NCI-H1694 treated with DMSO at 0.1 percent for 48 hours (cell line): ENCODE results near the gene PTPN3.
"Not testable (repeated sequence)": the region's sequence is repeated elsewhere in the genome, so short reads cannot be mapped to it uniquely, and the experiment has no call there.

ENCODE experiments used
- DNase-seq: peaks from one replicate; lab custom pipeline; 2025; lab: John Stamatoyannopoulos, UW

The PTPN3 gene, protein sequence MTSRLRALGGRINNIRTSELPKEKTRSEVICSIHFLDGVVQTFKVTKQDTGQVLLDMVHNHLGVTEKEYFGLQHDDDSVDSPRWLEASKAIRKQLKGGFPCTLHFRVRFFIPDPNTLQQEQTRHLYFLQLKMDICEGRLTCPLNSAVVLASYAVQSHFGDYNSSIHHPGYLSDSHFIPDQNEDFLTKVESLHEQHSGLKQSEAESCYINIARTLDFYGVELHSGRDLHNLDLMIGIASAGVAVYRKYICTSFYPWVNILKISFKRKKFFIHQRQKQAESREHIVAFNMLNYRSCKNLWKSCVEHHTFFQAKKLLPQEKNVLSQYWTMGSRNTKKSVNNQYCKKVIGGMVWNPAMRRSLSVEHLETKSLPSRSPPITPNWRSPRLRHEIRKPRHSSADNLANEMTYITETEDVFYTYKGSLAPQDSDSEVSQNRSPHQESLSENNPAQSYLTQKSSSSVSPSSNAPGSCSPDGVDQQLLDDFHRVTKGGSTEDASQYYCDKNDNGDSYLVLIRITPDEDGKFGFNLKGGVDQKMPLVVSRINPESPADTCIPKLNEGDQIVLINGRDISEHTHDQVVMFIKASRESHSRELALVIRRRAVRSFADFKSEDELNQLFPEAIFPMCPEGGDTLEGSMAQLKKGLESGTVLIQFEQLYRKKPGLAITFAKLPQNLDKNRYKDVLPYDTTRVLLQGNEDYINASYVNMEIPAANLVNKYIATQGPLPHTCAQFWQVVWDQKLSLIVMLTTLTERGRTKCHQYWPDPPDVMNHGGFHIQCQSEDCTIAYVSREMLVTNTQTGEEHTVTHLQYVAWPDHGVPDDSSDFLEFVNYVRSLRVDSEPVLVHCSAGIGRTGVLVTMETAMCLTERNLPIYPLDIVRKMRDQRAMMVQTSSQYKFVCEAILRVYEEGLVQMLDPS

DNA sequence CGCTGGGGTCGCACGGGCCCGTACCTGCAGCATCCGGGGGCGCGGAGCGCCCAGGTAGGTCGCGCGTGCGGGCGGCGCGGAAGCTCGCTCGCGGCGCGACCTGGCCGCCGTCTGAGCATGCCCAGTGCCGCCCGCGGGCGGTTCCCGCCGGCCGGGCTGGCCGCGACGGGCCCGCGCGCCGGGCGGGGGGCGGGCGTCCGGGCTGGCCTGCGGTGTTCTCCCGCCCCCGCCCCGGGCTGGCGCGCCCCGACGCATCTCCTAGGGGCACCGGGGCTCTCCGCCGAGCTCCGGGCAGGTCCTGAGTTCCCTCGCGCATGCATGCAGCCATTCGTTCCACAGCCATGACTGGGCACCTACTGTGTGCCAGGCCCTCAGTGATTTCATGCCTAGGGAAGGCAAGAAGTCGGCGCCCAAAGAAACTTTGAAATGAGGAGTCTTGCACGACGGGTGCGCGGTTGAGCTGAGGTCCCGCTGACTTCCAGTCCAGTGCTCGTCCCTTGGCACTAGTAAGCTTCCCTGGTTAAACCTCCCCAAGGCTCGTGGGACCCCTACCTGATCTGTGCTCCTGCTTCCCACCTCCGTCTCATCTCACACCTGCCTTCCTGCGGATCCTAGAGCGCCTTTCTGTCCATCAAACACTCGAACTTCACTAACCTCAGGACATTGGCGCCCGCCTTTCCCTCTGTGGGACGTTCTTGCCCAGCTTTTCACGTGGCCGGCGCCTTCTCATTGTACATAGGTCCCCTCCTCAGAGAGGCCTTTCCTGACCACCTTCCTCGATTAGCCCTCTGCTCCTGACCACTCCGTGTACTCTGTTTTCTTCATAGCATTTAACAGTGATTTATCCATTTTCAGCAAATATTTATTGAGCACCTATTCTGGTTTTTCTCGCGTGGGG lies at the start of gene PTPN3:
TSS of gene PTPN3 (minus strand) at position 113 of the 898 bp plus-strand sequence. CDS start 34,873 bp downstream, outside the sequence.
- DNase-seq, result no peak

DNA sequence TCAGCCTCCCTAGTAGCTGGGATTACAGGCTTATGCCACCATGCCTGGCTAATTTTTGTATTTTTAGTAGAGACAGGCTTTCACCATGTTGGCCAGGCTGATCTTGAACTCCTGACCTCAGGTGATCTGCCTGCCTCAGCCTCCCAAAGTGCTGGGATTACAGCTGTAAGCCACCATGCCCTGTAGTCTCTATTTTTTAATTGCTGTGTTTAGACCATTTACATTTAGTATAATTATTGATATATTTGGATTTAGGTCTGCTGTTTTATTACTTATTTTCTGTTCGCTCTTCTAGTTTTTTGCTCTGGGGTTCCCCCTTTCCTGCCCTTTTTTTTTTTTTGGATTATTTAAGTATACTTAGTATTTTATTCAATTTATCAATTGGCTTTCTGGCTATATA lies 46.8 kb upstream of the PTPN3 start:
- DNase-seq, result not testable (repeated sequence)

DNA sequence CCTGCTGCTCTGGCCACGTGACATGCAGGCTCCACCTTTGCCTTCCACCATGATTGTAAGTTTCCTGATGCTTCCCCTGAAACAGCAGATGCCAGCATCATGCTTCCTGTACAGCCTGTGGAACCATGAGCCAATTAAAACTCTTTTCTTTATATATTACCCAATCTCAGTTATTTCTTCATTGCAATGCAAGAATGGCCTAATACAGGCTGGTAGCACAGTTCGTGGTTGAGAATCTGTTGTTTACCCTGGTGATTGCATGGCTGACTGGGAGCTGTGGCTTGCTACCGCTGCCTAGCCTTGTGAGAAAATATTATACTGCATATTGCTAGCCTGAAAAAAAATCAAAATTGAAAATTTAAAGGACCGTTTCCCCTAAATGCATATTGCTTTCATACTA lies 44.8 kb upstream of the PTPN3 start:
- no peak for DNase-seq

DNA sequence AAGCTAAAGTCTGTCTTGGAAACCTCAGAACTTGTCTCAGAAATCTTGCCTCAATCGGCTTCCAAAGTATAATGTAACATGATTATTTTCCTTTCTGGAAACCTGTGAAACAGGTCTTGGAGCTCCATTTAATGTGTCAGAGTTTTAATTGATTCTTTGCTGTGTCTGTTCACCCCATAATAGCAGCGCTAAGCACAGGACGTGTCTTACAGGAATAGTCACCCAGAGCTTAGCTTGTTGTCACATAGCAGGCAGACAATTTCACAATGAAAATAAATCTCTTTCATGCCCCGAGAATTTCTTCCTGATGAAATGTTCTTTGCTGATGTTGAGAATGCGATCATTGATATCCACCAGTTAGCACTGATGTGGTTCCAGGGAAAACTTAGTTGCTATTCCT lies 40.2 kb upstream of the PTPN3 start:
- DNase-seq, result no peak

DNA sequence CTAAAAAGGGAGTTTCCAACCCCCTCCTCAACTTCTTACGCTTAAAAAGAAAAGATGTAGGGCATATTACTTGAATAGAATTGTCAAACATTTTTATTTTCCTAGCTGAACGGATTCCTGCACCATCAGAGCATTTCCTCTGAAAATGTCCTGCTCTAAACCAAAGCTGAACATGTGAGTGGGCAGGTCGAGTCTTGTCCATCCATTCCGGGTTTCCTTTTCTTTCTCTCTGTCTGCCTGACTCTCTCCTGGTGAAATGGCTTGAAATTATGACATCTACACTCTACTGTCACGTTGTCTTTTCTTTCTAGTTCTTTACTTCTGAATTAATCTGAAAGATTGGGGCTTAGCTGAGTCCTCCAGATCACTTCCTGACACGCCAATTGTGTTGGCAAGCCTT lies 39.2 kb upstream of the PTPN3 start:
- DNase-seq, result no peak

DNA sequence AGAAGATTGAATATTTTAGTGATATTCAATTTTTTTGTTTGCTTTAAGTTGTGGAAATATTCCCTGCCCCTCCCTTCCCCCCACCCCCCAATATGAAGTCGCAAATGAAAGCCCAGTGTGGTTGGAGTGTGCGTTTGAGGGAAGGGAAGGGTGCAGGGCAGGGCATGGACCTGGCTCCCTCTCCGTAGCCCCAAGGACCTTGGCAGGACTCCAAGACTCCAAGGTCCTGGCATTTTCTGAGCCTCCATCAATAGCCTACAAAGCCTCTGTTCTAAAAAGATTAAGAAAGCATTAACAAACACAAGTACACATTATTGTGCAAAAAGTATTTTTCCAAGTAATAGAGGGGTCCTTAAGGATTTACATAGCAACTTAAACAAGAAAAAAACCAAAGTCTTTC lies 38.8 kb upstream of the PTPN3 start:
- no peak for DNase-seq

DNA sequence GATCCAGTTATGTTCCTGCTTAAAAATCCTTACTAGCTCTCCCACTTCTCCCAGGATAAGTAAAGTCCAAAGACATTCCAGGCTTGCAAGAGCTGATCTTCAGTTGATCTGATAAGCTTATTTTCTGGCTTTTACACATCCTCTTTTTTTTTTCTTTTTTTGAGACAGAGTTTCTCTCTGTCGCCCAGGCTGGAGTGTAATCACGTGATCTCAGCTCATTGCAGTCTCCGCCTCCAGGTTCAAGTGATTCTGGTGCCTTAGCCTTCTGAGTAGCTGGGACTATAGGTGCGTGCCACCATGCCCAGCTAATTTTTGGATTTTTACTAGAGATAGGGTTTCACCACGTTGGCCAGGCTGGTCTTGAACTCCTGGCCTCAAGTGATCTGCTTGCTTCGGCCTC lies 37.3 kb upstream of the PTPN3 start:
- DNase-seq, result no peak

DNA sequence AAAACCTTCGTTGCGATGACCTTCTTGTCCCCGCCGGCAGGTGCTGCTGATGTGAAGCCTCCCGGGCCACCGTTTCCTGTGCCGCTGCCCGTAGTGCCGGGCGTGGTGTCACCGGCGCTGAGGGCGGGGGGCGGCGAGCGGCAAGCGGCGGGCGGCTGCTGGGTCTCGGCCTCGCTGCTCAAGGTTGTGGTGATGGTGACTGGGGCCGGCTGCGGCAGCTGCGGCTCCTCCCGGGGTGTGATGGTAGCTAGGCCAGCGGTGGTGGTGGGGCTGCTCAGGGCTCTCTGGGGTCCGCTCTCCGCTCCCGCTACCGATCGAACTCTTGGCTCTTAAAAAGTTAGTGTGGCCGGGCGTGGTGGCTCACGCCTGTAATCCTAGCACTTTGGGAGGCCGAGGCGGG lies 36.0 kb upstream of the PTPN3 start:
- DNase-seq, result no peak

DNA sequence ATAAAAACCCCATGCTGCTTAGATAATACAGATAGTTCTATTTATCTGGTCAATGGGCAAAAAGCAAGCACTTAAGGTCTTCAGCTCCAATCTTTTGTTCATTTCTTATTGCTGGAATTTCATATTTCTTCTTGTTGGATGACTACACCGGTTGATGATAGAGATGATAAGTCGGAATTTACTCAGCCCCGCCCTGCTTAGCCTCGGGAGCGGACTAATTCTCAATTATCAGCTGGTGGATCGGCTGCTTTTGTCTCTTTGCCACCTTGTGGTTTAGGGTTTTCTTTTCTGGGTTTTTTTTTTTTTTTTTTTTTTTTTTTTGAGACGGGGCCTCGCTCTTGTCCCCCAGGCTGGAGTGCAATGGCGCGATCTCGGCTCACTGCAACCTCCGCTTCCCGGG lies 34.5 kb upstream of the PTPN3 start:
- not testable (repeated sequence) for DNase-seq

DNA sequence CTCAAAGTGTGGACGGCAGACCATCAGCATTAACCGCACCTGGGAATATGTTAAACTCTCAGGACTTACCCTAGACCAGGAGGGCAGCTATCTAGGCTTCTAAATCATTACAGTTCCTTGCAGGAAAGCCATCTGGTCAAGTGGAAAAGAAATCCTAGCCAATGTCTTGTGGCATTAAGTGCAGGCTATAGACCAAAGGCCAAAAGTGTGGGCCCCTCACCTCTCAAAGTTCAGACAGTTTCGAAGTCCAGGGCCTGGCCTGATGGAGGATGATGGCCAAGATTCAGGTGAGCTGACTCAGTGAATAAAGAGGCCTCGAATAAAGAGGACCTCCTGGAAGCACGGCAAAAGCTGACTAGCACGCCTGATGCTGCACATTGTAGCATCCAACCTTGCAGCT lies 24.0 kb upstream of the PTPN3 start:
- no peak for DNase-seq

DNA sequence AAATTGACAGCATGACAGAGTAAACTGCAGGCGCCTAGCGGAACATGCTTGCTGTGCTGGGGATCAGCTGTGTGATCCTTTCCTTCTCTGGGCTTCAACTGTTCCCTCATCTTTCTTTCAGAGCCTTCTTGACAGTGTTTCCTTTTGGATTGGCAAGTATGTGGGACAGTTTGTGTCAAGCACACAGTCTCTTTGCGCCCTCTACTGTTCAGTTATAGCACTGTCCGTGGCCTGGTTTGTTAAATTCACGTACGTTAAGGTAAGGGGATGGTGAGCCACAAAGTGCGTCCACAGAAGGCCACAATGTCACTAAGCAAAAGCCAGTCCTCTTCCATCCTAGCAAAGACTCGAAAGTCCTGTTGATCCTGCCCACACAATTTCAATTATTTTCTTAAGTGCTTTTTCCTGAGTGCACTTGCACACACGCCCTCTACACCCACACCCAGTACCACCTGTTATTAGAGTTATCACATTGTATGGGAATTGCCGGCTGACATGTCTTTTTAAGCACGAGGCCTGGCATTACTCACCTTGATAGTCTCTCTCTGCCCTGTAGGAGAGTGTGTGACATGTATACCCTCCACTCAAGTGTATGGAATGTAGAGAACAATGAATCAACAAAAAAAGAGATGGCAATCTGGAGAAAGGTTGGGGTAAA lies 22.5 kb upstream of the PTPN3 start:
- DNase-seq, result peak; percentile 49

DNA sequence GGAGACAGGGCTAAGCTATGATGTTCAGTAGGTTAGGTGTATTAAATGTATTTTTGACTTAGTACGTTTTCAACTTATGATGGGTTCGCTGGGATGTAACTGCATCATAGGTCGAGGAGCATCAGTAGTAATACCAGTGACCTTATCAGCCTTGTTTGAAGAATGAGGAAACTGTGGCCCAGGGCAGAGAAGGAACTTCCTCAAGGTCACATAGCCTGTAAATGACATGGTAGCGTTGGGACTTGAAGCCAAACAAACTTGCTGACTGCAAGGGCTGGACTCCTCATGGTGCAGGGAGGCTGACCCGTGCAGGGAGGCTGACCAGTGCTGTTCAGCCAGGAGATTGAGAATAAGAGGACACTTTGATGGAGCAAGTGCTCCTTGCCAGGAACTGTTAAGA lies 21.3 kb upstream of the PTPN3 start:
- DNase-seq, result no peak

DNA sequence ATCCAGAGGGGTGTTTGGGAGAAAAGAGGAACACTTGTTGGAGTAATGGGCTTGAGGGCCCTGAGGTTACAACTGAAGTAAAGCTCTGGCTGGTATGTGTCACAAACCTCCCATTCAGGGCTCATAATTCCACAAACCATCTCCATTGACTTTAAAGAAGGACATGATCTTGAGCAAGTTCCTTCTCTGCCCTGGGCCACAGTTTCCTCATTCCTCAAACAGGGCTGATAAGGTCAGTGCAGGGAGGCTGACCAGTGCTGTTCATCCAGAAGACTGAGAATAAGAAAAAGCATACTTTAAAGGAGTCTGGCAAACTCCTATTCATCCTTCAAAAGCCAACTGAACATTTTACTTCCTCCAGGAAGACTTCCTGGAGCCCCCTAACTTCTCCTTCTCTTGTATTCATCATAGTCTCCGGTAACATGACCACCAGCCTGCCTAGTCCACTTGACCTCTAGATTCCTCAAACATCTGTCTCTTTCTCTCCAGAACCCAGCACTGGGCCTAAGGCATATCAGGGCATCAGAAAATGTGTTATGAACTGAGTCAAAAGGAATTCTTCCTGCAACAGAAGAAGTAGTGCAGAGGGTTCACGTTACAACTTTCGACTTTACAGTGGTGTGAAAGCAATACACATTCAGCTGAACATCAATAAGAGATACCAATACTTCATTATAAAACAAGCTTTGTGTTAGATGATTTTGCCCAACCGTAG lies 20.7 kb upstream of the PTPN3 start:
- DNase-seq, result no peak

DNA sequence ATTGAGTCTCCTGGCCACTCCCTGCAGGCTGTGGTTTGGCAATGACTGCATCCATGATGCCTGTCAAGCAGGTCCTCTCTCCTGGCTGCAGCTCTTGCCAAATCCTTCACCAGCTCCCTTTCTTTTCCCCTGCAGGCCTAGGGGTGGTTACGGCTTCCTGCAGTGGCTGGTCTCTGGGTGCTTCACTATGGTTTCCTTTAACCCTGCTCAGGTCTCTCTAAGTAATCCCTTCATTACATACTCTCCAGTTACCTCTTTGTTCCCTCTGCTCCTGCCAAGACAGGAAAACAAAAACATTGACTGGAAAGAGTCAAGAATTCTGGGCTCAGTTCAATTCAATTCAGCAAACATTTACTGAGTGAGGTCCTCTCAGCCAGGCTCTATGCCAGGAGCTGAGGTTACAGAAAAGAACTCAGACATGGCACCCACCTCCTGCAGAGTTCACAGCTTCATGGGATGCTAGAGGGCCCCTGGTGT lies 19.8 kb upstream of the PTPN3 start:
- DNase-seq, result no peak

DNA sequence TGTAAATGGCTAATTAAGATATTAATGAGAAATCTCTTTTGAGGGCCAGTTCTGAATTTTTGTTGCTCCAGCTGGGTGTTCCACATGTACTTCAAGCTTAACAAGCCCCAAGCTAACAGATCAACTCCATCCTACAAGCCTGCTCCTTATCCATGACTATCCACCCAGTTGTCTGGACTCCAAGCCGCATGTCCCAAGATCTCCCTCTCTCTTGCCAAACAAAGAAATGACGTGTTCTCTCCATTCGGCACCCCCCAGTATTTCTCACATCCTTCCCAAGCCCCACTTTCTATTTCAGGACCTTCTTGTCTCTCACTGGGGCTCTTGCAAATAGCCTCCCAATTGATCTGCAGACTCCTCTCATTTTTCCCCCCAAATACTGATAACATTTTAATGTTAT lies 15.8 kb upstream of the PTPN3 start:
- no peak for DNase-seq

DNA sequence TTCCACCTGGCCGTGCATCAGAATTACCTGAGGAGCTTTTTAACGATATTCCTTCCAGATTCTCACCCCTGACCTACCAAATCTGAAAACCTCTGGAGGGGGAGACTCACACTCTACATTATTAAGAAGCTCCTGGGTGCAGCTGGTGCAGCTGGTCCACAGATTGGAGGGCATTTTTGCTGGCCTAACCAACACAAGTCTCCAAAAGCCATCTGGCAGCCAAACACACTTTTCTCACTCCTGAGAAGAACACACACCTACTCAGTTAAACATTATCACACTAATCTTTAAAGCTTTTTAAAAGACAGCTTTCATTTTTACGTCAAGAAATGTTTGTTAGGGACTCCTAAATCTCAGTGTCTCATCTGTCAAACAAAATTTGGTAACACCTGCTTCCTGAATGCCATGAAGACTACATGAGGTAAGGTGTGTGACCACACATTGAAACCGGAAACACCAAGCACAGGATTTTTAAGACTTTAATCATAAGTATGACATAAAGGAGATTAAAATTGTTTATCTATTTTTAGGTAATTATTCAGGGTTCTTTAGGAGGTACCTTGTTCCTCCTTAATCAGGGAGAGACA lies 14.2 kb upstream of the PTPN3 start:
- DNase-seq, result no peak

DNA sequence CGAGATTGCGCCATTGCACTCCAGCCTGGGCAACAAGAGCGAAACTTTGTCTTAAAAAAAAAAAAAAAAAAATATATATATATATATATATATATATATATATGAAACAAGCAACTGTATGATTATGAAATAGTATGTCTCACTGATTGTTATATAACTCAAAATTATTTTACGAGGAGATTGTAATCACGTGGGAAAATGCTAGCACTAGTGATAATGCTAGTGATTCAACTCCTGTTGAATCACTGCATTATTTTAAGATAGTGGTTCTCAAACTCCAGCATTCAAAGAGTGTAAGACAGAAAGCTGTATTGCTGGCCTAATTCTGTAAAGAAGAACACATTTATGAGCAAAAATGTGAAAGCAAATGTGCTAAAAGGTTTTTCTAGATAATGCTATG lies 12.4 kb upstream of the PTPN3 start:
- no peak for DNase-seq

DNA sequence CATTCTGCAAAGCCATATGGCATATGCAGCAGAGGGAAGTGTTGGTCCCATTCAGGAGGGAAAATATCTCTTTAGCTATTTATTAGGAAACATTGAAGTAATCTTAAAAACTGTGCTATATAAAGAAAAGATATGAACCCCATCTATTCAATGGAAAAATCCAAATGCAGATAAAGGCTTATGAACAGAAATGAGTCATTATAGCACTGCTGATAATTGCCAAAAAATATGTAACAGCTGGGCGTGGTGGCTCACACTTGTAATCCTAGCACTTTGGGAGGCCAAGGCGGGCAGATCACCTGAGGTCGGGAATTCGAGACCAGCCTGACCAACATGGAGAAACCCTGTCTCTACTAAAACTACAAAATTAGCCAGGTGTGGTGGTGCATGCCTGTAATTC lies 11.9 kb upstream of the PTPN3 start:
- DNase-seq, result not testable (repeated sequence)

DNA sequence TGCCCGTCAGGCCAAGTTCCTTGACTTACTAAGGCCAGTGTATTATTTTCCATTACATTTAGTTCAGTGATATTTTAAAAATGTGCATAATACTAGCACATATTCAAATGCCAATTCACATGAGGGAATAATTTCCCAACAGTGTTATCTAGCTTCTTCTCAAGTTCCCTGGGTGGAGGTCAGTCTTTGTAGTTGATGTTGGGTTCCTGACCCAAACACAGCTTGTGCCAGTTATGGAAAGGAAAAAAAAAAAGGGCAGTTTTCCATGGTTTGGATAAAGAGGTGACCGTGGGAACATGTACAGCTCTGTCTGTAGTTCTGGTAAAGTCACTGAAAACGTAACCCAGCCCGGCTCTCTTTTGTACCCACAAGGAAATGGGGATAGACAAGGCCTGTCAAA lies 11.5 kb upstream of the PTPN3 start:
- no peak for DNase-seq

DNA sequence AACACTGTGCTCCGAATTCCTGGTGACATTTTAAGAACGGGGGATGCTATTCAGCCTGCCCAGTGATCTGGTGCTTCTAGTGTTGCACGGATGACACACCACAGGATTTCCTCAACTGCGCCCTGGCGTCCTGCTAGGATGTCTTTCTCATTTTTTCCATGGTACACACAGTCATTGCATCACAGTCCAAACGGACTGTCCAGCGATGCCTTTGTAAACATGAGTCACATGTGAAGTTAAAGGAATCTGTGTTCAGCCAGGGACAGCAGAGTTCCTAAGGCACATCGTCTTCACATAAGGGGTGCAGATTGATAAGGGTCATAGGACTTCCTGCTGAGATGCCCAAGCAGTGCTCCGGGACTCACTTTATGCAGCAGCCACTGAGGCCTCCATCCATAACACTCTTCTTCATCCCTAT lies 9.3 kb upstream of the PTPN3 start:
- no peak for DNase-seq
